Fibroblast of mammary gland (primary cell): Measurements from ENCODE around the gene CACNA2D3.

Experiments
- DNase-seq: peaks from one replicate; pipeline ENCODE4 v3.0.0-alpha.2; 2010; ENCODE audit warnings: low read depth
- H3K4me3 ChIP-seq: 2 replicates; pipeline ENCODE4 v1.5.1; 2011; ENCODE audit warnings: low read depth, mild to moderate bottlenecking, low read length, moderate library complexity; ENCODE audit not compliant: control insufficient read depth
- CTCF ChIP-seq: conservative IDR thresholded peaks from 2 replicates; pipeline ENCODE4 v1.5.1; 2011; ENCODE audit warnings: low read depth, low read length, inconsistent platforms; ENCODE audit not compliant: control insufficient read depth, insufficient read depth

CACNA2D3 gene

GRCh38 chr3:54476891-54477290 is 354.5 kb downstream of the CACNA2D3 start:
- H3K4me3 ChIP-seq, result no peak overlapping the region
- no peak for TF ChIP-seq CTCF

GRCh38 chr3:54481606-54482365 is 359.4 kb downstream of the CACNA2D3 start:
- H3K4me3 ChIP-seq, result no peak overlapping the region
- DNase-seq, result no peak
- no peak for TF ChIP-seq CTCF

More at GRCh38 chr3:54476891-54477290, 354.5 kb downstream of the CACNA2D3 start:
- DNase-seq, result no peak

GRCh38 chr3:54484334-54484733 is 362.0 kb downstream of the CACNA2D3 start:
- no peak overlapping the region for H3K4me3 ChIP-seq
- DNase-seq, result no peak
- no peak for TF ChIP-seq CTCF

GRCh38 chr3:54486317-54486716 is 364.0 kb downstream of the CACNA2D3 start:
- H3K4me3 ChIP-seq, result no peak overlapping the region
- DNase-seq, result no peak
- TF ChIP-seq CTCF, result no peak

GRCh38 chr3:54488297-54488696 is 365.9 kb downstream of the CACNA2D3 start:
- no peak for DNase-seq
- H3K4me3 ChIP-seq, result no peak overlapping the region
- TF ChIP-seq CTCF, result no peak

- TF ChIP-seq CTCF, result no peak
- DNase-seq, result no peak
- no peak overlapping the region for H3K4me3 ChIP-seq
Observed at GRCh38 chr3:54494209-54494608, 371.9 kb downstream of the CACNA2D3 start.
